ENCODE measurements around the gene RPS21. TPM values are rescaled to one million over a fixed set of nuclear protein-coding genes. Genes with fewer than 3 reads are reported as not detected.

RPS21 gene
- total RNA-seq, 4 donors from 2014 or later = 1,151 to 14,756 (median 1,928) TPM

DNA sequence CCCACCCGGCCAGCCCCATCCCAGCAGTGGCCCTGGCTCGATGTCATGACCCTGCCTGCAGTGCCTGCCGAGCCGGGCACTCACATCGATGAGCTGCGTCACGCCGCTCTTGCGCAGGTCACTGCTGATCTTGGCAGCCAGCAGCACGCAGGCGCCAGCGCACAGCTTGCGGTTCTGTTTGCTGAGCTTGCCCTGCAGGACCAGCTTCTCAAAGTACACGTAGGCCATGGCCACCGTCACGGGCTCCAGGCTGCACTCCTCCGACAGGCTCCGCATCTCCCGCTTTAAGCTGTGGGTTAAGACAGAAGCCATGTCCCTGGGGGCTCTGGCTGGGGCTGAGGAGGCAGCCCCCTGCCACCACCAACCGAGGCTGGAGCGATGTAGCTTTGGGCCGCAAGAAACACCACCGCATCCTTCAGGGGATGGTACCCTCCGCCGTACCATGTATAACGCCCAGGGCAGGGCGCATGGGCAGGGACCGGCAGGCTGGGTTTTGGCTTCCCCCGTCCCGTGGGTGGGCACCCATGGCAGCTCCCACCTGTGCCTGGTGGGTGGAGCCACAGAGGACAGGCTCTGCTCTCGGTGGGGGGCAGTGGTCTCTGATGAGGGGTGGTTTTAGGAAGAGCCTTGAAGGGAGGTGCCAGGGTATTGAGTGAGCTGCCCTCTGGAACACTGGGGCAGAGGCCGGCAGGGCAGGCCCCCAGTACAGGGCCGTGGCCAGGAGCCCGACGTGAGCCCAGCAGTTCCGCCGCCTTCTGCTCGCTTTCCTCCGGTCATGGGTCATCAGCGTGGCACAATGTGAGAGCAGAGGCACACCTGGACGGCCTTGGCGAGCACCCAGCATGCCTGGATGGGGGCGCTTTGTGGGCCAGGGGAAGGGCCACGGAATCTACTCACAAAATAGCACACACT is 4.5 kb downstream of the RPS21 start:
- Histone ChIP-seq H3K4me3 (no peak overlapping the region), H3K27me3 (no peaks in the 10 kb centered on the region), H3K4me1 (peaks cover 5 to 7% of the 10 kb centered on the region in 2 donors), H3K36me3 (no peaks in the 10 kb centered on the region), H3K9me3 (no peaks in the 10 kb centered on the region), H3K27ac (no peak overlapping the region)
- TF ChIP-seq, protein P1, sequence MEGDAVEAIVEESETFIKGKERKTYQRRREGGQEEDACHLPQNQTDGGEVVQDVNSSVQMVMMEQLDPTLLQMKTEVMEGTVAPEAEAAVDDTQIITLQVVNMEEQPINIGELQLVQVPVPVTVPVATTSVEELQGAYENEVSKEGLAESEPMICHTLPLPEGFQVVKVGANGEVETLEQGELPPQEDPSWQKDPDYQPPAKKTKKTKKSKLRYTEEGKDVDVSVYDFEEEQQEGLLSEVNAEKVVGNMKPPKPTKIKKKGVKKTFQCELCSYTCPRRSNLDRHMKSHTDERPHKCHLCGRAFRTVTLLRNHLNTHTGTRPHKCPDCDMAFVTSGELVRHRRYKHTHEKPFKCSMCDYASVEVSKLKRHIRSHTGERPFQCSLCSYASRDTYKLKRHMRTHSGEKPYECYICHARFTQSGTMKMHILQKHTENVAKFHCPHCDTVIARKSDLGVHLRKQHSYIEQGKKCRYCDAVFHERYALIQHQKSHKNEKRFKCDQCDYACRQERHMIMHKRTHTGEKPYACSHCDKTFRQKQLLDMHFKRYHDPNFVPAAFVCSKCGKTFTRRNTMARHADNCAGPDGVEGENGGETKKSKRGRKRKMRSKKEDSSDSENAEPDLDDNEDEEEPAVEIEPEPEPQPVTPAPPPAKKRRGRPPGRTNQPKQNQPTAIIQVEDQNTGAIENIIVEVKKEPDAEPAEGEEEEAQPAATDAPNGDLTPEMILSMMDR (IDR thresholded peaks at IDR 0.05) = no peak
- no peak for TF ChIP-seq POLR2A (IDR thresholded peaks at IDR 0.05)
- no peak for DNase-seq
- intact Hi-C loops (cut with DNase I; ENCODE audit: low total_unique reads) = no loop called here

- no peak for TF ChIP-seq POLR2A (IDR thresholded peaks at IDR 0.05)
- TF ChIP-seq, protein P1 (IDR thresholded peaks at IDR 0.05) = no peak
- DNase-seq = no peak
- Histone ChIP-seq H3K4me1 (peaks cover 5 to 7% of the 10 kb centered on the region in 2 donors), H3K27ac (no peak overlapping the region), H3K36me3 (no peaks in the 10 kb centered on the region), H3K27me3 (no peaks in the 10 kb centered on the region), H3K4me3 (no peak overlapping the region), H3K9me3 (no peaks in the 10 kb centered on the region)
- intact Hi-C loops (cut with DNase I; ENCODE audit: low total_unique reads) = no loop called here
Observed at GRCh38 chr20:62392077-62392418, 5.1 kb downstream of the RPS21 start.

GRCh38 chr20:62392621-62393334 is 5.9 kb downstream of the RPS21 start:
- no peaks in the 10 kb centered on the region for H3K9me3 ChIP-seq
- no peak for DNase-seq
- no peak for TF ChIP-seq POLR2A (IDR thresholded peaks at IDR 0.05)
- TF ChIP-seq, protein P1 (IDR thresholded peaks at IDR 0.05) = no peak
- no peak overlapping the region for H3K27ac ChIP-seq
- H3K36me3 ChIP-seq = no peaks in the 10 kb centered on the region
- H3K27me3 ChIP-seq = no peaks in the 10 kb centered on the region
- no peak overlapping the region for H3K4me3 ChIP-seq
- intact Hi-C loops (cut with DNase I; ENCODE audit: low total_unique reads) = no loop called here
- H3K4me1 ChIP-seq = peaks cover 3 to 5% of the 10 kb centered on the region in 2 donors

DNA sequence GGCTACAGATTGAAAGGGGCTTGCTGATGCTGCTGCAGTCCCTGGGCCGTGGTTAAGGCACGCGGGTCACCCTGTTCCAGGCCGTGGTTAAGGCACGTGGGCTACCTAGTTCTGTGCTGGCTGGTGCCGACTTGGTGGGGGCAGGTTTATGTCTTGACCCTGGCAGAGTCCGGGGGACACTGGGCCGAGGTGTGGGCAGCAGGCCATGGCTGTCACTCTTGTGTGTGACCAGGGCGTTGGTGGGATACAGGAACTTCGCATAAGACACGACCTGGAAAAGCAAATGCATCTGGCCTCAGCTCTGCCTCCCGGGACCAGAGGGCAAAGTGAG is 6.4 kb downstream of the RPS21 start:
- no peaks in the 10 kb centered on the region for H3K36me3 ChIP-seq
- H3K27me3 ChIP-seq = no peaks in the 10 kb centered on the region
- intact Hi-C loops (cut with DNase I; ENCODE audit: low total_unique reads) = no loop called here

More for the DNA sequence above, 6.4 kb downstream of the RPS21 start:
- Histone ChIP-seq H3K9me3 (no peaks in the 10 kb centered on the region), H3K4me1 (peaks cover 0 to 2% of the 10 kb centered on the region in 2 donors), H3K4me3 (no peak overlapping the region), H3K27ac (no peak overlapping the region)
- no peak for TF ChIP-seq POLR2A (IDR thresholded peaks at IDR 0.05)
- TF ChIP-seq, protein P1 (IDR thresholded peaks at IDR 0.05) = no peak
- no peak for DNase-seq
